Neuronal stem cell (in vitro differentiated cells): ENCODE data around the gene GLTP.

ENCODE experiments used
- DNase-seq: peaks from one replicate; pipeline ENCODE4 v3.0.0-alpha.2; 2013; ENCODE audit warnings: low spot score
- H2AFZ ChIP-seq: one replicate; pipeline ENCODE4 v1.6.1; 2013; ENCODE audit warnings: mild to moderate bottlenecking, low read length, inconsistent platforms
- H2AK5ac ChIP-seq: 2 replicates; pipeline ENCODE4 v1.6.1; 2013; ENCODE audit warnings: low read depth, mild to moderate bottlenecking, inconsistent platforms, low read length, moderate library complexity, mixed read lengths
- H2BK120ac ChIP-seq: 2 replicates; pipeline ENCODE4 v1.6.1; 2013; ENCODE audit warnings: low read depth, mild to moderate bottlenecking, inconsistent platforms, low read length, moderate library complexity, mixed read lengths
- H2BK12ac ChIP-seq: one replicate; pipeline ENCODE4 v1.6.1; 2013; ENCODE audit warnings: low read length, inconsistent platforms
- H2BK15ac ChIP-seq: 2 replicates; pipeline ENCODE4 v1.6.1; 2013; ENCODE audit warnings: mild to moderate bottlenecking, low read length, inconsistent platforms, mixed read lengths
- H2BK5ac ChIP-seq: one replicate; pipeline ENCODE4 v1.6.1; 2013; ENCODE audit warnings: inconsistent platforms, mild to moderate bottlenecking, low read length, moderate library complexity
- H3K14ac ChIP-seq: one replicate; pipeline ENCODE4 v1.6.1; 2013; ENCODE audit warnings: low read length, inconsistent platforms
- H3K18ac ChIP-seq: 2 replicates; pipeline ENCODE4 v1.6.1; 2013; ENCODE audit warnings: low read length, inconsistent platforms
- H3K23ac ChIP-seq: 2 replicates; pipeline ENCODE4 v1.6.1; 2013; ENCODE audit warnings: low read depth, mild to moderate bottlenecking, mixed read lengths, low read length, inconsistent platforms; ENCODE audit not compliant: poor library complexity
- H3K27ac ChIP-seq: replicated peaks from 3 replicates; pipeline ENCODE4 v1.5.1; 2013; ENCODE audit warnings: low read length, inconsistent platforms
- H3K27me3 ChIP-seq, 3 experiments: 2 replicates each; pipeline ENCODE4 v1.6.1; 2013; ENCODE audit warnings: low read length in 3 of 3, mild to moderate bottlenecking in 2 of 3, inconsistent platforms in 1 of 3, low read depth in 1 of 3, mixed read lengths in 1 of 3, moderate library complexity in 1 of 3; ENCODE audit not compliant: control insufficient read depth in 3 of 3, insufficient read depth in 3 of 3
- H3K36me3 ChIP-seq, 2 donors: replicated peaks in 1 of 2; 2 replicates each; pipeline ENCODE4 v1.6.1; 2013; ENCODE audit warnings: low read length in 2 of 2; ENCODE audit not compliant: control insufficient read depth in 2 of 2, insufficient read depth in 2 of 2
- H3K4ac ChIP-seq: 2 replicates; pipeline ENCODE4 v1.6.1; 2013; ENCODE audit warnings: inconsistent platforms, mild to moderate bottlenecking, low read length, moderate library complexity
- H3K4me1 ChIP-seq, 2 donors: 1 replicate in 1 of 2; 2 replicates in 1 of 2; pipeline ENCODE4 v1.6.1; 2013; ENCODE audit warnings: low read length in 2 of 2, low read depth in 1 of 2; ENCODE audit not compliant: control insufficient read depth in 2 of 2, insufficient read depth in 1 of 2
- H3K4me2 ChIP-seq: one replicate; pipeline ENCODE4 v1.6.1; 2013; ENCODE audit warnings: mild to moderate bottlenecking, low read length, inconsistent platforms; ENCODE audit not compliant: insufficient read depth, poor library complexity, severe bottlenecking
- H3K4me3 ChIP-seq, 2 donors: 2 replicates each; pipeline ENCODE4 v1.5.1; 2013; ENCODE audit warnings: low read length in 2 of 2, mild to moderate bottlenecking in 2 of 2, inconsistent platforms in 1 of 2, moderate library complexity in 1 of 2
- H3K79me1 ChIP-seq: one replicate; pipeline ENCODE4 v1.6.1; 2013; ENCODE audit warnings: low read depth, mild to moderate bottlenecking, inconsistent platforms, low read length, moderate library complexity
- H3K9ac ChIP-seq: one replicate; pipeline ENCODE4 v1.6.1; 2013; ENCODE audit warnings: mild to moderate bottlenecking, low read depth, low read length, inconsistent platforms; ENCODE audit not compliant: poor library complexity
- H3K9me3 ChIP-seq, 2 donors: replicated peaks in 1 of 2; 2 replicates each; pipeline versions ENCODE3 to v1.6.1; 2013; ENCODE audit warnings: low read length in 2 of 2, mild to moderate bottlenecking in 2 of 2, inconsistent platforms in 1 of 2, low read depth in 1 of 2, mixed read lengths in 1 of 2, moderate library complexity in 1 of 2; ENCODE audit not compliant: control insufficient read depth in 2 of 2, insufficient read depth in 1 of 2
- H4K8ac ChIP-seq: one replicate; pipeline ENCODE4 v1.6.1; 2013; ENCODE audit warnings: low read depth, mild to moderate bottlenecking, inconsistent platforms, low read length, moderate library complexity
- H4K91ac ChIP-seq: one replicate; pipeline ENCODE4 v1.6.1; 2013; ENCODE audit warnings: low read length, low read depth, mild to moderate bottlenecking, inconsistent platforms; ENCODE audit not compliant: poor library complexity
- WGBS, 2 donors: extraction: QIAGEN DNeasy Blood & Tissue Kit; methylation state at CpG; one replicate each; pipeline ENCODE4 v1.1.7; 2013; ENCODE audit warnings: missing lambda C conversion rate in 2 of 2, mixed read lengths in 1 of 2; ENCODE audit not compliant: insufficient read length in 2 of 2, insufficient replicate concordance in 1 of 2; ENCODE audit errors: extremely low coverage in 2 of 2; 5-methylcytosine and 5-hydroxymethylcytosine counted together

GLTP gene

GRCh38 chr12:109916045-109916444 is 35.7 kb upstream of the GLTP start:
- DNase-seq: no peak

GRCh38 chr12:109915171-109916040 is 35.1 kb upstream of the GLTP start:
- no peaks in the 10 kb centered on the region for H3K79me1 ChIP-seq
- H2BK120ac ChIP-seq: no peak overlapping the region
- H3K4ac ChIP-seq: no peak overlapping the region
- H4K91ac ChIP-seq: no peak overlapping the region
- H2BK5ac ChIP-seq: no peak overlapping the region
- H3K4me1 ChIP-seq: no peaks in the 10 kb centered on the region
- no peak overlapping the region for H2AFZ ChIP-seq
- no peaks in the 10 kb centered on the region for H3K27me3 ChIP-seq
- H3K9me3 ChIP-seq: no peaks in the 10 kb centered on the region
- no peak overlapping the region for H2BK12ac ChIP-seq
- no peak overlapping the region for H3K18ac ChIP-seq
- no peak overlapping the region for H3K27ac ChIP-seq
- H3K4me3 ChIP-seq: peak overlapping the region in 1 of 2 donors; percentile 32
- no CpG with 5 or more reads among the region's 26 CpGs for WGBS, 2 donors
- no peak overlapping the region for H2BK15ac ChIP-seq
- no peak overlapping the region for H2AK5ac ChIP-seq
- peak overlapping the region; percentile 30 for H3K9ac ChIP-seq
- H3K23ac ChIP-seq: peak overlapping the region; percentile 37
- peak overlapping the region; percentile 60 for H3K14ac ChIP-seq
- no peak overlapping the region for H3K4me2 ChIP-seq
- H3K36me3 ChIP-seq: peaks cover 44 to 95% of the 10 kb centered on the region in 2 donors
- H4K8ac ChIP-seq: no peak overlapping the region
- no peak for DNase-seq

More at GRCh38 chr12:109916045-109916444, 35.7 kb upstream of the GLTP start:
- no peak overlapping the region for H2AK5ac ChIP-seq
- H2BK15ac ChIP-seq: no peak overlapping the region
- no peak overlapping the region for H3K23ac ChIP-seq
- no peak overlapping the region for H3K4ac ChIP-seq
- no peak overlapping the region for H3K18ac ChIP-seq
- H3K27ac ChIP-seq: no peak overlapping the region
- no peak overlapping the region for H2BK120ac ChIP-seq
- no peaks in the 10 kb centered on the region for H3K27me3 ChIP-seq
- H3K79me1 ChIP-seq: no peaks in the 10 kb centered on the region
- H3K4me2 ChIP-seq: no peak overlapping the region
- no peak overlapping the region for H2BK12ac ChIP-seq
- peak overlapping the region; percentile 30 for H3K9ac ChIP-seq
- no peak overlapping the region for H4K8ac ChIP-seq
- peak overlapping the region in 1 of 2 donors; percentile 32 for H3K4me3 ChIP-seq
- no peak overlapping the region for H3K14ac ChIP-seq
- H2AFZ ChIP-seq: no peak overlapping the region
- WGBS, 2 donors: no CpG with 5 or more reads among the region's 4 CpGs
- peaks cover 41 to 95% of the 10 kb centered on the region in 2 donors for H3K36me3 ChIP-seq
- no peak overlapping the region for H2BK5ac ChIP-seq
- no peaks in the 10 kb centered on the region for H3K4me1 ChIP-seq
- no peaks in the 10 kb centered on the region for H3K9me3 ChIP-seq
- no peak overlapping the region for H4K91ac ChIP-seq

- H3K4ac ChIP-seq: no peak overlapping the region
- H2BK5ac ChIP-seq: no peak overlapping the region
- H2BK120ac ChIP-seq: no peak overlapping the region
- DNase-seq: no peak
- H3K23ac ChIP-seq: no peak overlapping the region
- H3K27ac ChIP-seq: no peak overlapping the region
- no peaks in the 10 kb centered on the region for H3K9me3 ChIP-seq
- H3K79me1 ChIP-seq: no peaks in the 10 kb centered on the region
- no peak overlapping the region for H4K8ac ChIP-seq
- no CpG with 5 or more reads among the region's 16 CpGs for WGBS, 2 donors
- H2AFZ ChIP-seq: no peak overlapping the region
- no peaks in the 10 kb centered on the region for H3K4me1 ChIP-seq
- H3K18ac ChIP-seq: no peak overlapping the region
- H3K14ac ChIP-seq: no peak overlapping the region
- peaks cover 40 to 96% of the 10 kb centered on the region in 2 donors for H3K36me3 ChIP-seq
- H3K9ac ChIP-seq: no peak overlapping the region
- H4K91ac ChIP-seq: no peak overlapping the region
- no peaks in the 10 kb centered on the region for H3K27me3 ChIP-seq
- no peak overlapping the region for H2AK5ac ChIP-seq
- H2BK15ac ChIP-seq: no peak overlapping the region
- no peak overlapping the region for H3K4me2 ChIP-seq
- H3K4me3 ChIP-seq: no peak overlapping the region
- H2BK12ac ChIP-seq: no peak overlapping the region
Measured at GRCh38 chr12:109914461-109914860, 34.1 kb upstream of the GLTP start.

GRCh38 chr12:109912855-109913321 is 32.5 kb upstream of the GLTP start:
- no peak overlapping the region for H3K4ac ChIP-seq
- no peaks in the 10 kb centered on the region for H3K9me3 ChIP-seq
- no peak overlapping the region for H2BK5ac ChIP-seq
- H3K79me1 ChIP-seq: no peaks in the 10 kb centered on the region
- H4K91ac ChIP-seq: no peak overlapping the region
- no peaks in the 10 kb centered on the region for H3K27me3 ChIP-seq
- no peak overlapping the region for H2AK5ac ChIP-seq
- H3K9ac ChIP-seq: no peak overlapping the region
- no peak overlapping the region for H3K4me2 ChIP-seq
- H2BK15ac ChIP-seq: no peak overlapping the region
- H2BK12ac ChIP-seq: no peak overlapping the region
- no peak overlapping the region for H3K14ac ChIP-seq
- no peak overlapping the region for H3K23ac ChIP-seq
- DNase-seq: no peak
- H2BK120ac ChIP-seq: no peak overlapping the region
- no peak overlapping the region for H3K4me3 ChIP-seq
- H3K36me3 ChIP-seq: peaks cover 43 to 97% of the 10 kb centered on the region in 2 donors
- H3K4me1 ChIP-seq: no peaks in the 10 kb centered on the region
- no peak overlapping the region for H3K27ac ChIP-seq
- no peak overlapping the region for H2AFZ ChIP-seq
- no CpG with 5 or more reads among the region's 12 CpGs for WGBS, 2 donors
- no peak overlapping the region for H3K18ac ChIP-seq
- H4K8ac ChIP-seq: no peak overlapping the region
